HG03097 (cell line): ENCODE measurements around the gene IQSEC3.
"Not testable (repeated sequence)": the region's sequence is repeated elsewhere in the genome, so short reads cannot be mapped to it uniquely, and the experiment has no call there.

ENCODE experiments used
- ATAC-seq: cut with Tn5 transposase; IDR thresholded peaks from one replicate; pipeline ENCODE4 v1.9.1; 2021; ENCODE audit not compliant: unreplicated experiment, low FRiP score

The IQSEC3 gene

DNA sequence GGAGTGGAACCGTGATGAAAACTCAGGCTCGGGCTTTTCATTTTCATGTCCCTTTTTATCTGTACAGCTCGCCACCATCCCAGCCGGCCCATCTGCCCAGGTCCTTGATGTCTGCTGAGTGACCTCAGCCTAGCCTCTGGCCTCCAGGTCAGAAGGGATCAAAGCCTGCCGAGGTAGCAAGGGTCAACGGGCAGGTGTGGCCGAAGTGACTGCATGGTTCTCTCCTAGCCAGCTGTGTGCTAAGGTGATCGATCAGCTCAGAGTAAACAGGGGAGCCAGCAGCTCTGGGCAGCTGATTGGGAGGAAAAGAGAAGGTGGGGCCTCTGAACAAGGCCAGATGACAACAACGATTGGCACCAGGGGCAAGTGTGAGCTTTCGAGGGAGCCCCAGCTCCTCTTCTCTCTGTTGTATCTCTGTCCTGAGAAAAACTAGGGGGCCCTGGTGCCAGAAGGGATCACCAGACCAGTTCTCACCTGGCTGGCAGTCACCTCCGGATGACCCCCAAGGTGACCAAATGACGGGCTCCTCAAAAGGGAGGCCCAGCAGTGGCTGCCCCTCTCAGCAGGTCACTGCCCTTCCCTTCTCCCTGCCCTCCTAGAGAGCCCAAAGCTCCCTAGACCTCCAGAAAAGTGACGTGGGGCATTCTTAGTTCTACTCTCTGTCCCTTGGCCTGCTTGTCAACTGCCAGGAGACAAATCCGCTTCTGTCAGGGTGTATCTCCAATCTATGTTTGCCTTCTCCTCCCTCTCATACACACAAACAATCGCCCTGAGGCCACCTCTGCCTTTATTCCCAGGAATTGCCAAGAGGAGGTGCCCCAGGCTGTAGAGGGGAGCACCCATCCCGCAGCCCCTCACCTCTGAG is 143.9 kb downstream of the IQSEC3 start:
- ATAC-seq, result no peak

DNA sequence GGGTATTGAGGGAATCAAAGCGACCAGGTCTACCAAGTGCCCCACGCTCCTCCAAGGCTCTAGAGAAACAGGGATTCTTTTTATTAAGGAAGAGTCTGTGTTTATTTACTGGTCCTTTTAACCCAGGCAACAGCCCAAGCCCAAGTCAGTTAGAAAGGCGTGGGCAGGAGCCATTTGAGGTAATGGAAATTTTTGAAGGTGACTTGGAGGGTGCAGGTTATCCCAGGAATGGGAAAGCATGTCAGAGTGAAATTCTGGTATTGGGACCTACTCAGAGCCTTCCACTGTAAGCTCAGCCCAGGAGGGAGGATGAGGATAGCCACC is 144.5 kb downstream of the IQSEC3 start:
- no peak for ATAC-seq

DNA sequence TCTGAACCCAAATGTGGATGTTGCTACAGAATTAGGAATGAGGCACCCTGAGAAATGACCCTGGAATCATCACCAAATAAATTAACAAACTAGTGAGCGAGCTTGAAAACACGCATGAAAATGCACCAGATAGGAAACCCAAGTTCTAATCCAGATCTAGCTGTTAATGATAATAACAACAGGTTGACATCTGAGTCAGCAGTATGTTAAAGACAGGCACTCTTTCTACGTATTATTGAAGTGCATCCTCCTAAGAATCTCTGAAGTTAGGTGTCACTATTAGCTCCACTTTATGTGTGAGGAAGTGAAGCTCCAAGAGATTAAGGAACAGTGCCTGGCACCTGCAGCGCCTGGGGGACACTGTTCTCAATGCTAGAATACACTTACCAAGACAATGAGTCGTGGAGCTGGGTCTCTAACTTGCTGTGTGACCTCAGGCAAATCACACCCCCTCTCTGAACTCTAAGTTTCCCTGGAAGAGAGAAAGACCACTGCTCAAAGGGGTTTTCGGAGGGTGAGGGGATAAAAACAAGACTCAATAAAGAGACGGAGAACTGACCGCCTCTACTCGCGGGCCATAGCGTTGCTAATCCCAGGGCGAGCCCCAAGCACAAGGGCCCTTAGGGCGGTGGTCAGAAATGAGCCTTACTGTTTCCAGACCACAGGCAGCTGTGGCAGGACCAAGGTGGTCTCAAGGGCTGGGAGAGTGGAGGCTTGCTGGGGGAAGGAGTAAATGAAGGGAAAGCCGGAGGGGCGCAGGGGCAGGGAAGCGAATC is 145.3 kb downstream of the IQSEC3 start:
- no peak for ATAC-seq

GRCh38 chr12:212415-212714 is 145.8 kb downstream of the IQSEC3 start:
- ATAC-seq, result no peak

DNA sequence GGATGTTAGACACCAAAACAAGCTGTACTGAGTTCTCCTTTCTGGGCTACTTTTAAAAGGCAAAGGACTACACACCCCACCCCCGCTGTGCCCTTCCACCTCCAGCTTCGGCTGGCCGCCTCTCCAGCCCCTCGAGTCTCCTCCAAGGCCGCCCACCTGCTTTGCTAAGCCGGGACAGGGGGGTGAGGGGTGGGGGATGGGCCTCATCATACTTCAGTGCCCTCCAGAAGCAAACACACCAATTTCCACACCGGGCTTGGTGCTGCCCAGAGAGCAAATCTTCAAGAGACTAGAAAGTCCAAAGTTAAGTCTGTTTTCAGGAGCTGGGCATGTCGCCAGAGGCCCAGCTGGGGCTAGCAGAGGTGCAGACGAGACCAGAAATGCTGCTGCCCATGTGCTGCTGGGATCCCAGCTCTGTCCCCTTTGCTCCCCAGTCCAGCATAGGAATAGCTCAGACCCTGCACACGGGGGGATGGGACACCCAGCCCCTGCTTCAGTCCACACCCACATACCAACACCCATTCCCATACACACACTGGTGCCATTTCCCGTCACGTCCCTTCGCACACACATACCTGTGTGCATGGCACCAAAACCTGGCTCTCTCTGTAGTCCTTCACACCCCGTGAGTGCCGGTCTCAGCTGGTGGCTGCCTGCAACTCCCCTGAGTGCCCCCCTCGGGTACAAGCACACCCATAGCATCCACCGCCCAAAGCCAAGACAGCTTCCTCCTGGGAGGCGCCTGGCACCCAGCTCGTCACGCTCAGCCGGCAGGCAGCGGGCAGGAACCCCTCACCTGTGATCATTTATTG is 146.4 kb downstream of the IQSEC3 start:
- no peak for ATAC-seq

- no peak for ATAC-seq
Measured at GRCh38 chr12:213527-213932, 147.0 kb downstream of the IQSEC3 start.

- ATAC-seq, result no peak
Measured at GRCh38 chr12:214003-214741, 147.6 kb downstream of the IQSEC3 start, which contains the start of gene SLC6A12. Gene SLC6A12, minus strand, starts transcription at chr12:214157. Its CDS starts 4,171 bp downstream, at chr12:209986.

DNA sequence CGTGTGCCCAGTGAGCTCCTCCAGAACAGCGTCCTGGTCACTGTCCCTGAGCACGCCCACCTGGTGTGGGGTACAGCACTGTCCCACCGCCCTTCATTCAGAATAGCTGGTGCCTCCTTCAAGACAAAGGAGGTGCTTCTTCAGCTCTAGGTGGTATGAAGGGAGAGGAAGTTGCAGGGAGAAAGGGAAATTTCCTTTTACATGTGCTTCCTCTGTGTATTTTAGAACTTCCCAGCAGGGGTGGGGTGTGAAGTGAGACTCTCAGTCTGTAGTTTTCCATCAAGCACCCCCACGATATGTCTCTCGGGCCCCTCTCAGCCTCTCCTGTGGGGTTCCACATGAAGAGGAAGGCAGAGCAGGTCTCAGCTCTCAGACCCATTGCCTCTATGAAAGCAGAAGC is 148.5 kb downstream of the IQSEC3 start:
- no peak for ATAC-seq

DNA sequence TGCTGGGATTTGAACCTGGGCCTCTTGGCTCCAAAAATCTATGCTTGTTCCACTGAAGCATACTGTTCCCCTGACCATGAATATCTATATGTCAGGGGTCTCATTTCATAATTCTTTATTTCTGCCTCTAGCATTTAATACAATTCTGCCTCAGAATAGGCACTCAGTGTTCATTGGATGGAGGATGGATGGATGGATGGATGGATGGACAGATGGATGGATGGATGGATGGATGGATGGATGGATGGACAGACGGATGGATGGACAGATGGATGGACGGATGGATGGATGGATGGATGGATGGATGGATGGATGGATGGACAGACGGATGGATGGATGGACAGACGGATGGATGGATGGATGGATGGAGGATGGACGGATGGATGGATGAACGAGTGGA is 150.5 kb downstream of the IQSEC3 start:
- not testable (repeated sequence) for ATAC-seq

DNA sequence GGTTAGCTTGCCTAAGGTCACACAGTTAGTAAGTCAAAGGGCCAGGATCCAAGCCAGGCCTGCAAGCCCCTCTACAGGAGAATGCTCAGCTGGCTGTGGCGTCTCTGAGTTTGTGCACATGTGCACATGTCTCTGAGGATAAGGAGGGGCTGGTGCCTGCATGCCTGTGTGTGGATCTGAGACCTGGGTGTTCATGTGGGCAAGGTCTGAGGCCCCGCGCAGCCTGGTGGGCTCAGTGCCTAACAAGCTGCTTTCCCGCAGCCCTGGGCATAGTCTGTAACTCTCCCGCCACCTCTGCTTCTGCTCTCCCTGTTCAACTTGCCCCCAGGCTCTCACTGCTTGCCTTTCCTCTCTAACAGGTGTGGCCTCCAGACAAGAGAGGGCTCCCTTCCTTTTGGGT is 151.7 kb downstream of the IQSEC3 start:
- ATAC-seq, result no peak

- ATAC-seq, result no peak
Measured at GRCh38 chr12:218728-219590, 152.4 kb downstream of the IQSEC3 start.

GRCh38 chr12:219891-220352 is 153.4 kb downstream of the IQSEC3 start:
- no peak for ATAC-seq

DNA sequence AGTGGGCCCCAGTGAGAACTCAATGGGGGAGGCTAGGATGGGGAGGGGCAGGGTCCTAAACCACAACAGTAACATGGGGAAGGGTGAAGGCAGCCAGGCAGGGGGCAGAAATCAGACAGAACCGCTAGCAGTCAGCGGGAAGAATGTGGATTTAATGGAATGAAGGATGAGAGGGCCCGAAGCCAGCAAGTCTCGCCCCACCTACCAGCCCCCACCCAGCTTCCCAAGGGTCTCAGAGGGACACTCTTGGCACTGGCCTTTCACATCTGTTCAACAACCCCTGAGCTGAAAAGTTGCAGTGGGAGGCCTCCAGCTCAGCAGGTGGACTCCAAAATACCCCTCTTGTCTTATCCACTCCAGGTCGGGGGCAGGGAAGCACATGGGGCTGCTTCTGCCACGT is 153.9 kb downstream of the IQSEC3 start:
- no peak for ATAC-seq

DNA sequence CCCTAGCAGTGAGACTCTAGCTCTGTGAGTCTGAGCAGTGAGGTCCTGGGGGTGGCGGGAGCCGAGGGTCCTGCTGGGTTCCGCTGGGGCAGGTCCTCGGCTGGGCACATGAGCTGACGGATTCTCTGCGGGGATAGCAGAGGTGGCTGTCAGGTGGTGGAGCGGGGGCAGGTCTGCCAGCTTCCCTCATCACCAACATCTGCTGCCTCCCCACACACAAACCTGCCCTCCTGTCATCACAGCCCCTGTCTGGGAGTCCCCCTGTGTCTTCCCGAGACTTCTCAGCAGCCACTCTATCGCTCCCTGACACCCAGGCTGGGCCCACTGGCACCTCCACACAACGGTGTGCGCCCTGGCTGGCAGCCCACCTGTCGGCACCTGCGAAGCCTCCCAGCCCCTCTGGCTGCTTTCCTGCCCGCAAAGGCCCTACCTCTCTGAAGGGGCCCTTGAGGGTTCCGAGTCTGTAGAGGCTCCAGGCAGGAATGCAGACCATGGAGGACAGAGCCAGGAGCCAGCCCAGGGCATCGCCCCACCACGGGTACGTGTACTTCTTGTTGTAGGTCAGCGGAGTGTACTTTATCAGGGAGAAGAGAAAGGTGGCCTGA is 154.5 kb downstream of the IQSEC3 start:
- no peak for ATAC-seq

DNA sequence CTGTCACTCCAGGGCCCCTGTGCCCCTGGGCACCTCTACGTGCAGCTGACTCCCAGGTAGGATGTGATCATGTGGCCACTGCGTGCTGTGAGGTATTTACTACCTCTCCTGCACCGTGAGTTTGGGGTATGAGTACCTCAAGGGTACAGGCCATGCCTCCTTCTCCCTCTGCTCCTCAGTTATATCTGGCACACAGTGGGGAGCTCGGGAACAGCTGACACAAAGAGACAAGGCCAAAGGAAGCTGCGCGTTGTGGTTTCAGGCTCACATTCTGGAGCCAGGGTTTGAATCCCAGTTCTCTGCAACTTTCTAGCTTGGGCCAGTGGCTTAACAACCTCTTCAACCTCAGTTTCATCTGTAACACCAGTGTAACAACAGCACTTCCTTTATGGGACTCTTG is 155.2 kb downstream of the IQSEC3 start:
- no peak for ATAC-seq

GRCh38 chr12:223841-224240 is 157.3 kb downstream of the IQSEC3 start:
- ATAC-seq, result no peak

- ATAC-seq, result no peak
Measured at GRCh38 chr12:224330-224729, 157.8 kb downstream of the IQSEC3 start.

DNA sequence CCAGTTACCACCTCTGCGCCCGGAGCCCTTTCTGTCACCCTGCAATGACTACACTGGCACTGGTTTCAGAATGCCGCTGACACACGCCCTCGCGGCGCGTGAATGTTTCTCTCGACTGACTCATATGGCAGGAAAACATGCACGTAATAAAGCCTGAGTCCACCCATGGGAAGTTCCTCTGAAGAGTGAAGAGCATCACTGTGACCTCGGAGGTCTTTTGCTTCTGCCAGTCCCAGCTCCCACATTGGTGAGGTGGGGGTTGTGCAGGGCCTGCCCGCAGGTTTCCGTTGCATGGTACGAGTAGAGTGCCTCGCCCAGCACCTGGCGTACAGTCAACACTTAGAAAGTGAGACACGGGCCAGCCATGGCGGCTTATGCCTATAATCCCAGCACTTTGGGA is 158.4 kb downstream of the IQSEC3 start:
- no peak for ATAC-seq

GRCh38 chr12:226401-226800 is 159.8 kb downstream of the IQSEC3 start:
- ATAC-seq, result no peak
